GM12891 (cell line): ENCODE data around the gene KASH5.

Source experiments
- POLR2A ChIP-seq: IDR thresholded peaks from 2 replicates; pipeline ENCODE4 v1.6.1; 2011; ENCODE audit warnings: low read depth, low read length, control low read depth
- POLR2AphosphoS5 ChIP-seq: IDR thresholded peaks from 2 replicates; pipeline ENCODE4 v1.6.1; 2011; ENCODE audit warnings: low read depth, low read length, control low read depth

DNA sequence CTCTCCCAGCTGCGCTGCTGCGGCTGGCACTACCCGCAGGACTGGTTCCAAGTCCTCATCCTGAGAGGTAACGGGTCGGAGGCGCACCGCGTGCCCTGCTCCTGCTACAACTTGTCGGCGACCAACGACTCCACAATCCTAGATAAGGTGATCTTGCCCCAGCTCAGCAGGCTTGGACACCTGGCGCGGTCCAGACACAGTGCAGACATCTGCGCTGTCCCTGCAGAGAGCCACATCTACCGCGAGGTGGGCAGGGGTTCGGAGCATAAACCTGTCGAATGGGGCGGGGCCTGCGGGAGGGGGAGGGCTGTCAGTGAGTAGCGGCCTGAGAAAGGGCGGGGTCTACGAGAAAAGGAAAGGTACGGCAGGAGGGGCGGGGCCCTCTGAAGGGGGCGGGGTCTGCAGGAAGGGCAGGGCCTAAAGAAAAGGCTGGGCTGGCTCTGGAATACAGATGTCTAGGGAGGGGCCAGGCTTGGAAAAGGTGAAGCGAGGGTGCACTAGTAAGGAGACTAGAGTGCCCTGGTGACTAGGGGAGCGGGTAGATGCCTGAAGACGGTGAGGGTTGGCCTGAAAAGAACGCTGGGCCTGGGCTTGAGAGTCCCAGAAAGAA is 49.3 kb upstream of the KASH5 start:
- TF ChIP-seq POLR2A, result no peak
- TF ChIP-seq POLR2AphosphoS5, result no peak
